ENCODE measurements around the gene PFDN1.

Gene PFDN1

DNA sequence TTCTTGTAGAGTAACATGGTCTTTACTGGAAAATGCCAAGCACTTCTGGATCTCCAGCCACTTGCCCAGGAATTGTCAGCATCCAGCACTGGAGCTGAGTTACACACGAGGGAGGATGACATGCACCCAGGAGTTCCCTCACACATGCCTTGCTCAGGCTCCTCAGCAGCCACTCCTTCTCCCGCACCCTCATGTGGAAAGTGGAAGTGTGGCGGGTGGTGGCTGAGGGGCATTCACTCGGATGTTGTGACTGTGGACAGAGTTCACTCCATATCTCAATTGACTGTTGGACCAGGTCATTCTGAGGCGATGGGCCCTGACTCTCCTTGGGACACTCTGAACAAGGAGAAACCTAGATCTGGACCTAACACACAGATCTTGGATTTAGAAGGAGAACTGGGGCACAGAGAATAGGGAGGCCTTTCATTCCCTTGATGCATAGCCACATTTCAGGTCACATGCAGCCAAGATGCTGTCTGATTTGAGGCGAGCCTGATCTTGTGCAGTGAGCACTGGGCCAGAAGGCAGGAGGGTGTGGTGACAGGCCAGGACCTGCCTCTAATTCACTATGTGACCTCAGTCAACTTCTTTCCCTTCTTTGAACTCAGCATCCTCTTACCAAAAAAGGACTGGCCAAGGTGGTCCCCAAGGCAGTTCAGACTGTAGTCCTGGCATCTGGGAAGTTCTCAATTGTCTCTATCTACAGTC, 65.9 kb downstream of the PFDN1 start:
- no peak for DNase-seq (ENCODE audit: low spot score)

DNA sequence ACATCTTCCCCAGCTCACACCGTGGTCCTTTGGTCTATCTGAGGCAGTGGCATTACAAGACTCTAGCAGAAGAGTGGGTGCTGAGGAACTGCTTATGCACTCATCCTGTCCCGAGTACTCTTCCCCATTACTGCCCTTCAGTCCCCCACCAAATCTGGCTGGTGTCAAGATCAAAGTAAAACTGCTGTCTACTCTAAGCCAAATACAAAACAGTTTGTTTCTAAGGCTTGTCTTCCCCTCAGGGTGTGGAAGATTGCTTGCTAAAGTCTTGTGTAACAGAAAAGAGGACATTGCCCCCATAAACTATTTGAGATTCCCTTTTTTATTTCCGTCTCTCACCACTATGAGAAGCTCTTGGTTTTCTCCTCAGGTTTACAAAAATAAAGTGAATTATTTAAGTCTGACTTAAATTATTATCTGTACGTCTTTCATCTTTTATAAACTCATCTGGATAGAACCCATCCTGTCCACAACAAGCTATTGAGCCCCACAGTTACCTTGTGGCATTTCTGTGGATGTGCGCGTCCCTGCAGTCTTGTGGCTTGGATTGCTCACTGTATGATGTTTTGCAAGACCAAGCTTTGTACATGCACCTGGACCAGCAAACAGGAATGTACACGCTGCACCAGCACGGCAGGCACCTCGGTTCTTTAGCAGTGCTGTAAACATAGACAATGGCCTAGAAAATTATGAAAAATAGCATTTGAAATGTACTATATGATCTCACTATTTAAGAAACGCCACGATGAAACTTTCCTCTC, 66.9 kb downstream of the PFDN1 start:
- DNase-seq (ENCODE audit: low spot score): no peak

DNA sequence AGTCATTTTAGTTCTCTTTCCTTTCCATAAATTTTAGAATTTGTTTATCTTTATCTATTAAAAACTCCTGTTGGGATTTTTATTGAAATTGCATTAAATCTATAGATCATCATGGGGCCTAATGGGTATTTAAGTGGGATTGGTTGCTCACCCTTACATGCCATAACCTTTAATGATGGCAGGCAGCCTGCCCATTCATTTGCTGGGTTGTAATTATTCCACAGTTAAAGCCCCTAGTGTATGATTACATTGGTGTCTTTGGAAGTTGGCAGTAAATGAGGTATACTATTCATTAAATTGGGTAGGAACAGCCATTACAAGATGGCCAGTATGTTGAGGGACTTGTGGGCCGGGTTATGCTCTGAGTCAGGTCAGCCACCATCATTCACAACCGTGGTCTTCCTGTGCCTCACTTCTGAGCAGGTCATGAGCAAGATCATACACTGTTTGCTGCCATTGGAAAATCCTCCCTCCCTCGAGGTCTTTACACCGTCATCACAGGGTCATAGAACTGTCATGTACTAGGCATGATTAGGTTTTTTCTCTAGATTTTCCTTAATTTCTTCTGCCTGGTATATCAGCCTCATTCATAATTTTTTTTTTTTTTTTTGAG, 68.4 kb downstream of the PFDN1 start:
- DNase-seq (ENCODE audit: low spot score): no peak

DNA sequence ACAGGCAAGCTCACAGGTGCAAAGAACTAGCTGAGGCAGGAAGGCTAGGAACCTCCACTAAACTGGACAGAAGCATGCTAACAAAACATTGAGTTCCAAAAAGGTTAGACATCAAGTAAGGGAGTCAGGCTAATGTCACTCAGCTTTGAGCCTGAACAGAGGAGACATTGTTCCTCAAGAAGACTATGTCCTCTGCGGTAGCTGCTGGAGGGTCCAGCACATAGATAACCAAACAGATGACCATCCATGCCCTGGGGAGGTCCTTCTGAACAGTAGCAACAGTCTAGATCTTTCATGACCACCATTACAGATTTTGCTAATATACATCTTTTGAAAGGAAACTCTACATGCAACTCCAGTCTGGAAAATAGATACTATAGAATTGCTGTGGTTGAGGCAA, 70.2 kb downstream of the PFDN1 start:
- no peak for DNase-seq (ENCODE audit: low spot score)

DNA sequence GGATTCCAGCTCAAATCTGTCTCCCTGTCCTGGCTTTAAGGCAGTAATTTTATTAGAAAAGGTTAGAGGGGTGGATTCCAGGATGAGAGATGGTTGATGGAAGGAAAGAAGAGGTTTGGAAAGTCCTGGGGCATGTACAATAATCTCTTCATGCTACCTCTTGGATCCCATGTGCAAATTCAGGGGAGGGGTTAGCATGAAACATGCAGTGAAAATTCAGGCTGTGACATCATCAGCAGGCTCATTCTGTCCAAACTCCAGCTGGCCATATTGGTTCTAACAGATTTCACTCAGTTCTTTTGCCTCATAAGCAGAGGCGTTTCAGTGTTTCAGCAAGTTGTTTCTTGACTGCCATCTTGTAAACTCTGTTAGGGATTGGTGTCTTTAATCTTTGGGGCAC, 72.5 kb downstream of the PFDN1 start:
- no peak for DNase-seq (ENCODE audit: low spot score)

DNA sequence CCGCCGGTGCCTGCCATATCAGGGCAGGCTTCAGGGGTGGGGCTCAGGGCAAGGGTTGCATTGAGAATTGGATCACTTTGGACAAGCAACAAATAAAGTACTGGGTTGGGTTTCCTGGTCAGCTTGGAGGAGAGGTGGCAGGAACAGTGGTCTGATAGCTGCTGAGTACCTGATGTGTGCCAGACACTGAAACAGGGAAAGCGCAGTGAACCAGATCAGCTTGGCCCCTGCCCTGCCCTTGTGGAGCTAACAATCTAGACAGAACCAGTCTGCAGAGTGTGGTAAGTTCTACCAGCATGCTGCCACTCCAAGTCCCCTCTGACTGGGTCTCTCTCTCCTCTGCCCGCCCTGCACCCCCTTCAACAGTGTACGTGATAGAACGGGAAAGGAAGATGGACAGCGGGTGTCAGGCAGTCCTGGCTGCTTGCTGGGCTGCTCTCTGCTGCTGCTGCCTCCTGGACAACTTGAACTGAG, 74.5 kb downstream of the PFDN1 start:
- no peak for DNase-seq (ENCODE audit: low spot score)

DNA sequence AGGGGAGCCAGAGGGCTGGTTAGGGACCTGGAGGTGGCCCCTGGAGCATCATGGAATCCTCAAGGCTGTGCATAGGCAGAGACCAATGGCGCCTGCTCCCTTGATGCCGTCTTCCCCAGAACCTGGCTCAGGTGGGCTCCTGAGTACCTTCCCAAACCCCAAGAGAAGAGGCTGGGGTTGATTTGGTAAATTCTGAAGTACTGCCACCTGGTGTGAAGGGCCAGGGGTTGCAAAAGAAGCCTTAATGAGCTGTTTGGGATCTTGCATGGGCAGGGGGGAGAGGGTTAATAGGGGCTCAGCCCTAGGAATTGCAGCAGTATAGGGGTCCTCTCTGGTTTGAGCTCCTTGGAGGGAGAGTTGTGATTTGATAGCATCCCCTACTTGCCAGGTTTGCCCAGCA, 75.9 kb downstream of the PFDN1 start:
- DNase-seq (ENCODE audit: low spot score): no peak

DNA sequence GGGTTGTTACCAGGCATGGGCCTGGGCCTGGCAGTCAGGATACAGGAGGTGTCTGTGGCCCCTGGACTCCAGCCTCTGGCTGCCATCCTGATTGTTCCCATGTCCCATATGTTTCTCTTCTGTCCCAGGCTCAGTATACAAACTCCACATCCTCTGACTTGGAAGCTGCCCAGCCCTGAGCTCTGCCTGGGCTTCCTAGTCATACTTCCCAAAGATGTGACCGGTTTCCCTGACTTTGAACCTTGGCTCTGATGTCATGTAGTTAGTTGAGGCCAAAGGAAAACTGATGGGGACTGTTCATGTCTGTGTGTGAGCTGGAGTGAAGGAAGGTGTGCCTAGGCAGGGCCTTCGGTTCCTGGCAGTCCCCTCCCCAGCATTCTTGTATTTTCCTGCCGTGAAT, 77.5 kb downstream of the PFDN1 start:
- DNase-seq (ENCODE audit: low spot score): no peak

DNA sequence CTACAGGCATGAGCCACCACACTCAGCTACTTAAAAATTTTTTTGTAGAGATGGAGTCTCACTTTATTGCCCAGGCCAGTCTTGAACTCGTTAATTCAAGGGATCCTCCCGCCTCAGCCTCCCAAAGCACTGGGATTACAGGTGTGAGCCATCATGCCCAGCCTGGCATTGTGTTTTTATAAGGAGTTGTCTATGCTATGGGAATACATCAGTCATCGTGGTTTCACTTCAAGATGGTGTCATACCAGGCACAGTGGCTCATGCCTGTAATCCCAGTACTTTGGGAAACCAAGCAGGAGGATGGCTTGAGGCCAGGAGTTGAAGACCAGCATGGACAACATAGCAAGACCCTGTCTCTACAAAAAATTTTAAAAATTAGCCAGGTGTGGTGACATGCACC, 78.2 kb downstream of the PFDN1 start:
- DNase-seq (ENCODE audit: low spot score): peak; percentile 54

DNA sequence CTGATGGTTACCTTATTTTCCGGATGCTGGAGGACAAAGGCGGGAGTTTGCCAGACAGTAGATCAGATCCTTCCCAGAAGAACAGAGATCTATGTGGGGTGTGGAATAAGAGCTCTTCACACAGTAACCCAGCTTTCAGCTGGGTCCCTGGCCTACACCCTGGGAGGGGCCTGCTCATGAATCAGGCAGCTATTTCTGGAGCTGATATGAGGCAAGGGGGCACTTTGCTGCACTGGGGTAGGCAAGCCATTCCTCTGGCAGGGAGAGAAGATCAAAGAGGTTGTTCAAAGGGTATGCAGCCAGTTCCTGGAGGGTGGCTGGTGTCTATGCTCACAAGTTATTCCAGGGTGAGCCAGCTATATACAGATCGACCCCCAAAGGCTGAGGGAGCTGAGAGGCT, 79.3 kb downstream of the PFDN1 start:
- DNase-seq (ENCODE audit: low spot score): no peak

DNA sequence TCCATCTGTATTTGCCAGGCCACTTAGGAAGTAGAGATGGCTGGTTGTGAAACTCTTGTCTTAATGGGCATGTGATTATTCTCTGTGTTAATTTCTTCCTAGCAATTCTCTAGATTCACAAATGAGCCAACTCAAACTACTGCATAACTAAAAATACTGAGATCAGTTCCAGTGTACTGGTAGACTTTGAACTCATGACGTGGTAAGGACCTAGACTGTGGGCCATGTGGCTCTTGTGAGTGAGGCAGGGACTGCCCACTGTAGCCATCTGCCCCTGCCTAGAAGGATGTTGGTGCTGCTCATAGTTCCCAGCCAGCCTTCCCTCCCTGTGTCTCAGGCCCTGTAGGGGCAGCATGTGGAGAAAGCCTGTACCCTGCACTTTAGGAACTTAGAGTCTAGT, 80.5 kb downstream of the PFDN1 start:
- DNase-seq (ENCODE audit: low spot score): no peak

DNA sequence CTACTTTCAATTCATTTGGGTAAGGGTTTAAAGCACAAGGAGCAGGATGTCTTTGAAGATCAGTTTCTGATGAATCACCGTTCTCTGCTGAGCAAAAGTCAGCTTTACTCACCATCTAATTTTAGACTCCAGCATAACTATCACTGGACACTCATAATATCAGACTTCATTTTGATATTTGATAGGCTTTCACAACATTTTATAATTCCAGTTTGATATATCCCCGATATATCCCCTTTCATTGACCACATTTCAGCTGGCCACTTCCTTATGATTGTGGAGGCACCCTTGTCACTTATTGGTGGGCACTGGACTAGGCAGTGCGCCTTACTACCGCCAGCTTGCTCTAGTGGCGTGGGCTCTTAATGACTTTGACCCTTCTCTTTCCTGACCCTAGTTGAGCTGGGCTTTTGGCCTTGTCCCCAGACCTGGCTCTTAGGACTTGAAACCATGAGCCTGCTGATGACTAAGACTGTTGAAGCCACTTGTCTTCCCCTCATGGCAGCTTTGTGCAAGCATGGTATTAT, 81.1 kb downstream of the PFDN1 start:
- peak; percentile 81 for DNase-seq (ENCODE audit: low spot score)

DNA sequence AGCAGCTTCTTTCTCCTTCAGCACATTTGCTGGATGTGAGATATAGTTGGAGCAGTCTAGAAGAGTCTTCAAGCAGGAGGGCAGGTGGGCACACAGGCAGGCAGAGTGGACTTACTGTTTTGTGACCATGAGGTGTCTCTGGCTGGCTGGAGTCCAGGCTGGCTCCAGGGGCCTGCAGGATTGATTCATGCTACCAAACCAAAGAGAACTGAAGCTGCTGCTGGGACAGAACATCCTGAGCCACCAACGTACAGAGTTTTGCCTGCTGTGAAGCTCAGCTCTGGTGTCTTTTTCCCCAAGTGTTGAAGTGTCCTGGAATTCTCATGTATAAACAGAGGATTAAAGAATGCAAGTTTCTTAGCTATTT, 82.2 kb downstream of the PFDN1 start:
- no peak for DNase-seq (ENCODE audit: low spot score)

DNA sequence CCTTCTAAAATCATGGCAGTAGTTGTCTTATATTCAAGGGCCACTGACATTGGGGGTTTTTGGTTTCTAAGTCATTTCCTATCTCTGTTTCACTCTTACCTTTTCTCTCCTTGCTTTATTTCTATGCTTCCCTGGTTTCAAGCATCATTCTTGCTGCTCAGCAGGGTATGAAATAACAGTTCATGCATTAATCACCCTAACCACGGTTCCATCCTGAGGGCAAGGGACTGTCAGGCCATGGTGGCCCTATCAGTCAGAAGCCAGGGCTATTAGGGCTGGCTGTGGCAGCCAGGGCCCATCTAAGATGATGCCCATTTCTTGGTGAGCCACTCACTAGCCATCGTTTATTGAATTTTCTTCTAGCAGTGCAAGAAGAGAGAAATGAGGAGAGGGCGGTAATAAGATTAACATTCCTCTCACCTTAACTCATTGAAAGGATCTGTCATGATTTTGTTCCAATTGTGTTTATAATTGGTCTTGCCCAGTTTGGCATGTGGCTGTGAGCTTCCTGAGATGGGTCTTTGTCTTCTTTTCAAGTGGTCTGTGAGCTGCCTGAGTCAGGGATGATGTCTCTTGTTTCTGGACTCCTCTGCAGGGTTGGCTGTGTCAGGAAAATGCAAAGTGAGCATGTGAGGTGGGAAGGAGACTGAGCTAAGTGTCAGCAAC, 82.7 kb downstream of the PFDN1 start:
- DNase-seq (ENCODE audit: low spot score): peak; percentile 96

DNA sequence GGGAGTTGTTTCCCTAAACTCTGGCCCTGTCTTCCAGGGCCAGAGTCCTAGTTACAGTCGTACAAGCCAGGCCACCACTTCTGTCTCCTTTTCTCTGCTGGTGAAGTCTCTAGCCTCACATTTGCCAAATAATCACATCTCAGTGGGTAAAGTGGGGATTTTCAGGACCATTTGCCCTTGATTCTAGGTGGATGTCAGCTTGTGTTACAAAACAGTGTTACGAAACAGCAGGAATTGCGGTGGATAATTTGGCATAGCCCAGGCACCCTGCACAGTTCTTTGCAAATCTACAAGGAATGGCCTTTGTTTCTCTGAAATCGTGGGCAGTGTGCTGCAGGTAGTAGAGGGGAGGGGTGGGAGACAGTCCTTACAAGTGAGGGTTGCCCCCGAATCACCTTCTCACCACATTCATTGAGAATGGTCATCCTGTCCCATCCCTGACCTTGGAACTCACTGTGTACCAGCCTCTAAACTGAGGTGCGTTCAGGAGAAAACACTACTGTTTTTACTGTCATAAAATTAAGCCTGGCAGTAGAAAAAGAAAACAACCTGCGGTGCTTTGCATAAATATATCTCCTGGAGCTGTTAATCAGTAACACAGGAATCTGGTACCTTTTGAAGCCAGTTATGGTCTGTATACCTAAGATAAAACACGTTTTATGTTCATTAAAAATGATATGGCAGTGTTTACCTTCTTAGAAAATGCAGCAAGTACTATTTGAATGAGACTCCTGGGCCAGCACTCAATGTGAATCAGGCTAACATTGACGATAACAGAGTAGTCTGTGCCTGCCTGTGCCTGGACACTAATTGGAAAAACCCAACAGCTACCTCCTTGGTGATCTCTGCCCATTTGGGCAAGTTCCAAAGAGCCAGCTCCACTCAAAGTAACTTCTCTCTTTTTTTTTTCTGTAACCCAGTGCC, 83.6 kb downstream of the PFDN1 start:
- no peak for DNase-seq (ENCODE audit: low spot score)

DNA sequence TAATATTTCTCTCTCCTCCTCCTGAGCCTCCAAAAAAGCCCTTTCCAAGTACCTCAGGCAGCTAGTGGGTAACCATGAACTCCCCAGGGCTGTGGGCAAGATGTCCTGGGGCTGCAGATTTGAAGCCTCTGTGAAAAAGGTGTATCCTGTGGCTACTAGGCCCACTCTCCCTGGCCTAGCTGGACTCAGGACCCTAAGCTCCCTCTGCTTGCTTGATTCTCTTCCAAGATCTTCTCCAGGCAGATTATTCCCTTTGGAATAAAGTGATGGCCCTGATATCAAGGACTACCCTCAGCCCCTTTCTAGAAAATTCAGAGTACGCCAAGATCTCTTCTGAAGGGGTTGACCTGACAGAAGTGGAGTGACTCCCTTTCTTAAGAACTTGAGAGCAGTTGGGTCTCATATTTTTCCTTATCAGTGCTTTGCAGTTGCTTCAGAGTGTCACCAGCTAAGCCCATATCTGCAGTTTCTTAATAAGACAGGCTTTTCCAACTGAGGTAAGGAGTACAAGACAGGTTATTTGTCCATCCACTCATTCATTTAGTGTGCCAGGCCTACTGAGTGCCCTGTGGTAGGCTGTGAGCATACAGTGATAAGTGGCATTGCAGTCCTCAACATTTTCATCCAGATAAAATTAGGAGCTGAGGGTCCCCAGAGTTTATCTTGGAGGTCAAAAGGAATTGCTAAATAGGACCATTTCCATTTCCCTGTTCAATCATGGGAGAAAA, 85.4 kb downstream of the PFDN1 start:
- DNase-seq (ENCODE audit: low spot score): no peak

DNA sequence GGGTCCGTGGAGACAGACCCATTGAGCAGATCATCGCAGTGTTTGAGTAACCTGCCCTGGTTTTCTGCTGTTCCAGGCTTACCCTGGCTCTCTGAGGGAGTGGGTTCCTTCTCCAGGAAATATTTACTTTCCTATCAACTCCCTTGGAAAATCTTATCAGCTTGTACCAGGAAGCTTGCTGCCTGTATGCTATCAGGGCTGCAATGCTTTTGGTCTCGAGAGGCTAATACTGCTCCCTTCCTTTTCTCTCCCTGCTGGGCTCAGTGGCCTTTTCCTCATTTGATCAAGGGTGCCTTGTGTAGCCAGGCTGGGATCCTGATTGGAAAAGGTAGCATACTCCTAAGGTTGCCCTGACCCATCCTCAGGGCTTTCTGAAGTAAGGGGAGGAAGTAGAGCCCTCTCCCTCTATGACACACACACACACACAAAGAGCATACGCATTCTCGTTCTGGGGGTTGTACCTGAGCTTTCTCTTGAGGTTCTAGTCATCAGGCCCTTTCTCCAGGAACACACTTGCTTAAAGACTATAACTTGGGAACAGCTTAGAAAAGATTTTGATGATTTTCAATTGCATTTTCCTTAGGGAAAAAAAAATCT, 86.3 kb downstream of the PFDN1 start:
- DNase-seq (ENCODE audit: low spot score): no peak

DNA sequence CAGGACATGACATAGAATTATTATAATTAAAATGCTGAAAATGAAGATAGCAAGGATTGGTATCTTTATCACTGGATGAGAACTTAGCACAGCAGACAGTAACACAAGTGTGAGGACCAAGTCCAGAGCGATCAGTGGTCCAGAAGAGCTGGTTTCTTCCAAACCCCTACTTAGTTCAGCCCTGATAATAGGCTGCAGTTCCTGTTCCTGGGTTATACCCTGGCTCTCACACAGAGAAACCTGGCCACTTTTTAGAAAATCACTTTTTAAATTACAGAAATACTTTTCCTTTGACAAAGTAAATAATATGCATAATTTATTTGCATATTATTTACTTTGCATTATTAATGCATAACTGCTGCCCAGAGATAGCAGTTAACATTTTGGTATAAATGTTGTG, 87.6 kb downstream of the PFDN1 start:
- no peak for DNase-seq (ENCODE audit: low spot score)

DNA sequence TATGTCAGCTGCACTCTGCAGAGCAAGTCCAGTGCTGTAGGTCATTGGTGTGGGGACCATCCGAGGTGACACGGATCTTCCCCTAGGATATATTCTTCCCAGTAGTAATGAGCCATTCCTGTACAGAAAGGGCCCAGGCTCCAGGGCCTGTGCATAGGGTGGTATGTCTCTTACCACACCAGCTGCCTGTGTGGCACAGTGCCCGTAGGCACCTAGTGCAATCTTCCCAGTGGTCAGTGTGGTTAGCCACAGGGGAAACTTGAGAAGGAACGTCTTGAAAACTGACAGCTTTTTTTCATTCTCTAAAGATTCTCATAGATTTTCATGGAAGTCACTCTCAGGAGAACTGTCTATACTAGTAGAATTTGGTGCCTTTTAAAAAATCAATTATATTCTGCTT, 88.1 kb downstream of the PFDN1 start:
- peak; percentile 61 for DNase-seq (ENCODE audit: low spot score)

DNA sequence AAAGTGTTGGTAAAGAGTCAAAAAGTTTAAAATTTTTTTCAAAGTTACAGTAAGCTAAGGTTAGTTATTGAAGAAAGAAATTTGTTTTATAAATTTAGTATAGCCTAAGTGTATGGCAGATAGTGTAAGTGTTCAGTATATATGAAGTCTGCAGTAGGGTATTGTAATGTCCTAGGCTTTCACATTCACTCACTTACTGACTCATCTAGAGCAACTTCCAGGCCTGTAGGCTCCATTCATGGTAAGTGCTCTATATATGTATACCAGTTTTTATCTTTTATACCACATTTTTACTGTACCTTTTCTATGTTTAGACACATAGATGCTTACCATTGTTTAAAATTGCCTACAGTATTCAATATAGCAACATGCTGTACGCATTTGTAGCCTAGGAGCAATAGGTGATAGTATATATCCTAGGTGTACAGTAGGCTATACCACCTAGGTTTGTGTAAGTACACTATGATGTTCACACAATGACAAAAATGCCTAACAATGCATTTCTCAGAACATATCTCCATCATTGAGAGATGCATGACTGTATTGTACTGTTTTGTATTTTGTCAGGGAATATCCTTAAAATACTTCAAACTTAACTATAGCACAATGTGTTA, 89.4 kb downstream of the PFDN1 start:
- DNase-seq (ENCODE audit: low spot score): no peak
